HG02870 (cell line): ENCODE results near the gene CTNNBL1.
"Not testable (repeated sequence)": the region's sequence is repeated elsewhere in the genome, so short reads cannot be mapped to it uniquely, and the experiment has no call there.

Experiments used
- ATAC-seq: cut with Tn5 transposase; IDR thresholded peaks from one replicate; pipeline ENCODE4 v1.9.1; 2021; ENCODE audit warnings: mild to moderate bottlenecking, moderate library complexity; ENCODE audit not compliant: unreplicated experiment

CTNNBL1 gene

GRCh38 chr20:37693635-37694626 lies at the start of gene CTNNBL1:
TSS of gene CTNNBL1 (plus strand) at chr20:37694030. CDS start at chr20:37694123, 93 bp downstream.
- ATAC-seq, result peak; percentile 60

GRCh38 chr20:37644605-37645004 lies 49.2 kb upstream of the CTNNBL1 start:
- no peak for ATAC-seq

- no peak for ATAC-seq
Observed at GRCh38 chr20:37647946-37648345, 45.9 kb upstream of the CTNNBL1 start.

- ATAC-seq, result no peak
Observed at GRCh38 chr20:37649017-37649416, 44.8 kb upstream of the CTNNBL1 start.

GRCh38 chr20:37649676-37650370 lies 44.0 kb upstream of the CTNNBL1 start:
- no peak for ATAC-seq

GRCh38 chr20:37650661-37651060 lies 43.2 kb upstream of the CTNNBL1 start:
- no peak for ATAC-seq

- no peak for ATAC-seq
Observed at GRCh38 chr20:37651932-37652331, 41.9 kb upstream of the CTNNBL1 start.

- no peak for ATAC-seq
Observed at GRCh38 chr20:37656945-37657344, 36.9 kb upstream of the CTNNBL1 start.

GRCh38 chr20:37657924-37658804 lies 35.7 kb upstream of the CTNNBL1 start:
- no peak for ATAC-seq

GRCh38 chr20:37661519-37661918 lies 32.3 kb upstream of the CTNNBL1 start:
- no peak for ATAC-seq

- no peak for ATAC-seq
Observed at GRCh38 chr20:37662308-37662707, 31.5 kb upstream of the CTNNBL1 start.

GRCh38 chr20:37664595-37664994 lies 29.2 kb upstream of the CTNNBL1 start:
- ATAC-seq, result not testable (repeated sequence)

GRCh38 chr20:37668166-37668565 lies 25.7 kb upstream of the CTNNBL1 start:
- ATAC-seq, result no peak

- ATAC-seq, result no peak
Observed at GRCh38 chr20:37669062-37669772, 24.6 kb upstream of the CTNNBL1 start.

- no peak for ATAC-seq
Observed at GRCh38 chr20:37669773-37670236, 24.0 kb upstream of the CTNNBL1 start.

- no peak for ATAC-seq
Observed at GRCh38 chr20:37670351-37670791, 23.5 kb upstream of the CTNNBL1 start.

- no peak for ATAC-seq
Observed at GRCh38 chr20:37672143-37672542, 21.7 kb upstream of the CTNNBL1 start.

GRCh38 chr20:37673444-37673843 lies 20.4 kb upstream of the CTNNBL1 start:
- ATAC-seq, result no peak

- no peak for ATAC-seq
Observed at GRCh38 chr20:37676440-37676839, 17.4 kb upstream of the CTNNBL1 start.
